ENCODE results near the gene FOXO1. TPM values are rescaled to one million over a fixed set of nuclear protein-coding genes. Genes with fewer than 3 reads are reported as not detected.
"Not testable (repeated sequence)": the region's sequence is repeated elsewhere in the genome, so short reads cannot be mapped to it uniquely, and the experiment has no call there.

Gene FOXO1
- total RNA-seq, 1 experiment from 2014 or later: 37.7 TPM

DNA sequence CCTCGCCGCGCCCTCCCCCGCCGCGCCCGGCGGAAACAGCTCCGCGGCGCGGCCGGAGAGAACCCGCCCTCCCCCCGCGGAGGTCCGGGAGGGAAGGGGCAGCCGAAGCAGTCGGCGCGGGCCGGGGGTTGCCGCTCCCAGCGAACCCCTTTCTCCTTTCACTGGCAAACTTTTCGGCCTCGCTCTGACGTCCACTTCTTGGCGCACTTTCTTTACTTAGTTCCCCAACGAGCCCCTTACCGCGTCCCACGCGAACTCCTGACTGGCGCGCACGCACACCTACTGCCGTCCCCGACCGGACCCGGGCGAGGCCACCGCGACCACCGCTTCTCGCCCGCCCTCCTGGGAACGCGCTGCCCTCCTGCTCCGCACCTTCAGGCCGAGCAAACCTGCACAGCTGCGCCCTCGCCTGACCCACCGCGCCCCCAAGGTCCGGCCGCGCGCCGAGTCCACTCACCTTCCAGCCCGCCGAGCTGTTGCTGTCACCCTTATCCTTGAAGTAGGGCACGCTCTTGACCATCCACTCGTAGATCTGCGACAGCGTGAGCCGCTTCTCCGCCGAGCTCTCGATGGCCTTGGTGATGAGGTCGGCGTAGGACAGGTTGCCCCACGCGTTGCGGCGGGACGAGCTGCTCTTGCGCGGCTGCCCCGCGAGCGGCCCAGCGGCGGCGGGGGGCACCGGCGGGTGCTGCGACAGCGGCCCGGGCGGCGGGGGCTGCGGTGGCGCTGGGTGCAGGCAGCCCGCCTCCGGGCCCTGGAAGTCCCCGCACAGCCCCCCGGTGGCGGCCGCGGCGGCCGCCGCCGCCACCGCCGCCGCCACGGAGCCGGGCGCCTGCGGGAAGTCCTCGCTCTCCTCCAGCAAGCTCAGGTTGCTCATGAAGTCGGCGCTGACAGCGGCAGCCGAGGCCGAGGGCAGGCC, 1.1 kb downstream of the FOXO1 start:
- Mint-ChIP-seq H3K4me1 (ENCODE audit: insufficient read depth, unreplicated experiment) (peaks cover 21% of the 10 kb centered on the region), H3K9me3 (ENCODE audit: unreplicated experiment) (no peaks in the 10 kb centered on the region), H3K4me3 (ENCODE audit: unreplicated experiment) (peak overlapping the region; percentile 90), H3K36me3 (ENCODE audit: insufficient read depth, unreplicated experiment) (peaks cover 54% of the 10 kb centered on the region), H3K27me3 (ENCODE audit: insufficient read depth, unreplicated experiment) (no peaks in the 10 kb centered on the region), H3K27ac (ENCODE audit: low read depth, unreplicated experiment) (peak overlapping the region; percentile 79)
- DNase-seq (ENCODE audit: unreplicated experiment): peak; percentile 33
- POLR2A ChIA-PET: interaction anchor here (0.7 to 4.8 kb wide), 28 partner anchors 8 to 953 kb away, joined by 3 to 54 read pairs (median 4); no protein-coding TSS in a partner anchor
- intact Hi-C loops (cut with micrococcal nuclease): loop anchor here (1.0 to 10.0 kb wide), 9 partner anchors 191 to 883 kb away; no protein-coding TSS in a partner anchor
- CTCF ChIA-PET: no interaction called here
- TF ChIP-seq, protein P1, sequence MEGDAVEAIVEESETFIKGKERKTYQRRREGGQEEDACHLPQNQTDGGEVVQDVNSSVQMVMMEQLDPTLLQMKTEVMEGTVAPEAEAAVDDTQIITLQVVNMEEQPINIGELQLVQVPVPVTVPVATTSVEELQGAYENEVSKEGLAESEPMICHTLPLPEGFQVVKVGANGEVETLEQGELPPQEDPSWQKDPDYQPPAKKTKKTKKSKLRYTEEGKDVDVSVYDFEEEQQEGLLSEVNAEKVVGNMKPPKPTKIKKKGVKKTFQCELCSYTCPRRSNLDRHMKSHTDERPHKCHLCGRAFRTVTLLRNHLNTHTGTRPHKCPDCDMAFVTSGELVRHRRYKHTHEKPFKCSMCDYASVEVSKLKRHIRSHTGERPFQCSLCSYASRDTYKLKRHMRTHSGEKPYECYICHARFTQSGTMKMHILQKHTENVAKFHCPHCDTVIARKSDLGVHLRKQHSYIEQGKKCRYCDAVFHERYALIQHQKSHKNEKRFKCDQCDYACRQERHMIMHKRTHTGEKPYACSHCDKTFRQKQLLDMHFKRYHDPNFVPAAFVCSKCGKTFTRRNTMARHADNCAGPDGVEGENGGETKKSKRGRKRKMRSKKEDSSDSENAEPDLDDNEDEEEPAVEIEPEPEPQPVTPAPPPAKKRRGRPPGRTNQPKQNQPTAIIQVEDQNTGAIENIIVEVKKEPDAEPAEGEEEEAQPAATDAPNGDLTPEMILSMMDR (IDR thresholded peaks at IDR 0.05; ENCODE audit: unreplicated experiment): no peak
- BruUV-seq (replicated peaks): TSS peak; percentile 32

- intact Hi-C loops (cut with micrococcal nuclease): loop anchor here (2.0 to 10.0 kb wide), 8 partner anchors 47 to 882 kb away; no protein-coding TSS in a partner anchor
- Mint-ChIP-seq H3K27me3 (ENCODE audit: insufficient read depth, unreplicated experiment) (no peaks in the 10 kb centered on the region), H3K4me1 (ENCODE audit: insufficient read depth, unreplicated experiment) (peaks cover 26% of the 10 kb centered on the region), H3K9me3 (ENCODE audit: unreplicated experiment) (no peaks in the 10 kb centered on the region), H3K27ac (ENCODE audit: low read depth, unreplicated experiment) (peak overlapping the region; percentile 89), H3K4me3 (ENCODE audit: unreplicated experiment) (peak overlapping the region; percentile 90), H3K36me3 (ENCODE audit: insufficient read depth, unreplicated experiment) (peaks cover 62% of the 10 kb centered on the region)
- ChIA-PET POLR2A (interaction anchor here (0.6 to 4.8 kb wide), 36 partner anchors 8 to 952 kb away, joined by 3 to 54 read pairs (median 4); no protein-coding TSS in a partner anchor), CTCF (interaction anchor here (0.6 to 1.0 kb wide), 2 partner anchors 473 to 474 kb away, joined by 3 read pairs; no protein-coding TSS in a partner anchor)
- TF ChIP-seq, protein P1 (IDR thresholded peaks at IDR 0.05; ENCODE audit: unreplicated experiment): no peak
- peak; percentile 64 for DNase-seq (ENCODE audit: unreplicated experiment)
- no TSS peak for BruUV-seq (replicated peaks)
Measured at GRCh38 chr13:40664350-40665125, 1.9 kb downstream of the FOXO1 start.

- POLR2A ChIA-PET: interaction anchor here (0.6 to 4.8 kb wide), 28 partner anchors 9 to 951 kb away, joined by 3 to 54 read pairs (median 4); no protein-coding TSS in a partner anchor
- not testable (repeated sequence) for H3K27me3 Mint-ChIP-seq (ENCODE audit: insufficient read depth, unreplicated experiment); H3K9me3 Mint-ChIP-seq (ENCODE audit: unreplicated experiment); BruUV-seq (replicated peaks)
- H3K4me3 Mint-ChIP-seq (ENCODE audit: unreplicated experiment): peak overlapping the region; percentile 90
- peaks cover 26% of the 10 kb centered on the region for H3K4me1 Mint-ChIP-seq (ENCODE audit: insufficient read depth, unreplicated experiment)
- H3K27ac Mint-ChIP-seq (ENCODE audit: low read depth, unreplicated experiment): peak overlapping the region; percentile 89
- CTCF ChIA-PET: interaction anchor here (0.6 to 1.0 kb wide), 2 partner anchors 472 to 474 kb away, joined by 3 read pairs; no protein-coding TSS in a partner anchor
- peaks cover 67% of the 10 kb centered on the region for H3K36me3 Mint-ChIP-seq (ENCODE audit: insufficient read depth, unreplicated experiment)
- DNase-seq (ENCODE audit: unreplicated experiment): peak; percentile 64
- intact Hi-C loops (cut with micrococcal nuclease): loop anchor here (2.0 to 10.0 kb wide), 7 partner anchors 47 to 561 kb away; no protein-coding TSS in a partner anchor
Measured at GRCh38 chr13:40664100-40664349, 2.4 kb downstream of the FOXO1 start.

GRCh38 chr13:40662866-40663265, 3.6 kb downstream of the FOXO1 start:
- H3K4me3 Mint-ChIP-seq (ENCODE audit: unreplicated experiment): peak overlapping the region; percentile 90
- peak overlapping the region; percentile 89 for H3K27ac Mint-ChIP-seq (ENCODE audit: low read depth, unreplicated experiment)
- intact Hi-C loops (cut with micrococcal nuclease): loop anchor here (5.0 to 10.0 kb wide), 5 partner anchors 46 to 318 kb away; no protein-coding TSS in a partner anchor
- ChIA-PET POLR2A (interaction anchor here (0.7 to 4.8 kb wide), 12 partner anchors 10 to 604 kb away, joined by 3 to 54 read pairs (median 5); no protein-coding TSS in a partner anchor), CTCF (interaction anchor here (0.7 kb wide), 2 partner anchors 596 to 719 kb away, joined by 4 read pairs; no protein-coding TSS in a partner anchor)
- H3K4me1 Mint-ChIP-seq (ENCODE audit: insufficient read depth, unreplicated experiment): peaks cover 29% of the 10 kb centered on the region
- peak; percentile 32 for DNase-seq (ENCODE audit: unreplicated experiment)
- TF ChIP-seq, protein P1 (IDR thresholded peaks at IDR 0.05; ENCODE audit: unreplicated experiment): no peak
- H3K9me3 Mint-ChIP-seq (ENCODE audit: unreplicated experiment): peaks cover 7% of the 10 kb centered on the region
- no TSS peak for BruUV-seq (replicated peaks)
- H3K36me3 Mint-ChIP-seq (ENCODE audit: insufficient read depth, unreplicated experiment): peaks cover 78% of the 10 kb centered on the region
- no peaks in the 10 kb centered on the region for H3K27me3 Mint-ChIP-seq (ENCODE audit: insufficient read depth, unreplicated experiment)
